SK-N-SH (cell line): ENCODE results near the gene MAMDC4. TPM values are rescaled to one million over a fixed set of nuclear protein-coding genes. Genes with fewer than 3 reads are reported as not detected.

Experiments used
- CTCF ChIA-PET: fragments of 300-600, 350-600 bp; formaldehyde crosslinking; extraction: SDS; loops from one replicate; lab custom pipeline; 2021; lab: Yijun Ruan, JAX
- POLR2A ChIA-PET: fragments of 350-600 bp; sonication (Branson Sonifier 250); formaldehyde crosslinking; extraction: SDS; loops from one replicate; lab custom pipeline; 2020; ENCODE audit warnings: antibody characterized with exemption, inconsistent platforms; lab: Yijun Ruan, JAX
- DNase-seq: peaks from one replicate; pipeline ENCODE4 v3.0.0; 2012
- H2AFZ ChIP-seq: fragments of 200-600 bp; sonication (generic); 2 replicates; pipeline ENCODE4 v1.8.1; 2016; ENCODE audit warnings: antibody characterized with exemption, mild to moderate bottlenecking, low read depth
- H3F3A ChIP-seq: fragments of 200-600 bp; sonication (generic); replicated peaks from 2 replicates; pipeline ENCODE3; 2016; ENCODE audit warnings: antibody characterized with exemption, mild to moderate bottlenecking; ENCODE audit not compliant: insufficient read depth
- H3K27ac ChIP-seq, 2 experiments: fragments of 200-500 bp in 1 of 2; fragments of 200-600 bp in 1 of 2; sonication (Bioruptor generic) in 1 of 2; sonication (generic), shearing (Covaris generic) in 1 of 2; 2 replicates each; pipeline versions ENCODE4 v1.5.1 to v1.6.1; 2014 to 2016; ENCODE audit warnings: low read depth in 2 of 2, inconsistent platforms in 1 of 2, low read length in 1 of 2, mild to moderate bottlenecking in 1 of 2, mixed read lengths in 1 of 2
- H3K27me3 ChIP-seq: fragments of 200-600 bp; sonication (generic), shearing (Covaris generic); 2 replicates; pipeline ENCODE4 v1.6.1; 2016; ENCODE audit warnings: mixed run types; ENCODE audit not compliant: insufficient read depth
- H3K36me3 ChIP-seq, 2 experiments: fragments of 200-500 bp in 1 of 2; fragments of 200-600 bp in 1 of 2; sonication (Bioruptor generic) in 1 of 2; sonication (generic) in 1 of 2; replicated peaks in 1 of 2; 2 replicates each; pipeline versions ENCODE3 to v1.5.1; 2014 to 2016; ENCODE audit warnings: low read length in 1 of 2, mild to moderate bottlenecking in 1 of 2; ENCODE audit not compliant: insufficient read depth in 2 of 2, control insufficient read depth in 1 of 2
- H3K4me1 ChIP-seq, 2 experiments: fragments of 200-500 bp in 1 of 2; fragments of 200-600 bp in 1 of 2; sonication (Bioruptor generic) in 1 of 2; sonication (generic), shearing (Covaris generic) in 1 of 2; 2 replicates each; pipeline versions ENCODE4 v1.5.1 to v1.6.1; 2014 to 2016; ENCODE audit warnings: low read depth in 1 of 2, low read length in 1 of 2, mixed run types in 1 of 2; ENCODE audit not compliant: insufficient read depth in 2 of 2, control insufficient read depth in 1 of 2
- H3K4me2 ChIP-seq: fragments of 200-600 bp; sonication (generic), shearing (Covaris generic); 2 replicates; pipeline ENCODE4 v1.6.1; 2017; ENCODE audit warnings: mixed run types
- H3K4me3 ChIP-seq, 2 experiments: fragments of 200-500 bp in 1 of 2; fragments of 200-600 bp in 1 of 2; sonication (Bioruptor generic) in 1 of 2; sonication (generic), shearing (Covaris generic) in 1 of 2; 2 replicates each; pipeline versions ENCODE4 v1.5.1 to v1.8.1; 2014 to 2016; ENCODE audit warnings: low read depth in 2 of 2, inconsistent platforms in 1 of 2, low read length in 1 of 2, mild to moderate bottlenecking in 1 of 2, mixed read lengths in 1 of 2, moderate library complexity in 1 of 2
- H3K79me2 ChIP-seq: fragments of 200-600 bp; sonication (generic); 2 replicates; pipeline ENCODE4 v1.8.1; 2017; ENCODE audit warnings: mild to moderate bottlenecking; ENCODE audit not compliant: insufficient read depth
- H3K9ac ChIP-seq: fragments of 200-600 bp; sonication (generic); 2 replicates; pipeline ENCODE4 v1.6.1; 2017; ENCODE audit warnings: mixed run types
- H3K9me2 ChIP-seq: fragments of 200-600 bp; sonication (generic); 2 replicates; pipeline ENCODE4 v1.6.1; 2017; ENCODE audit warnings: mixed run types
- H3K9me3 ChIP-seq: fragments of 200-600 bp; sonication (generic); 2 replicates; pipeline ENCODE4 v1.6.1; 2017; ENCODE audit warnings: mixed run types, mild to moderate bottlenecking, moderate library complexity
- H4K20me1 ChIP-seq: fragments of 200-600 bp; sonication (generic); 2 replicates; pipeline ENCODE4 v1.6.1; 2017; ENCODE audit warnings: mild to moderate bottlenecking, mixed run types; ENCODE audit not compliant: insufficient read depth
- CTCF ChIP-seq: fragments of 200-600 bp; sonication (generic); IDR thresholded peaks from 2 replicates; pipeline ENCODE4 v1.6.1; 2017; ENCODE audit warnings: antibody characterized with exemption, mild to moderate bottlenecking, moderate library complexity
- FOXJ3 ChIP-seq: sonication (generic); formaldehyde crosslinking; IDR thresholded peaks from 2 replicates; pipeline ENCODE4 v1.5.1; 2020; ENCODE audit warnings: mild to moderate bottlenecking, missing genetic modification reagents
- GABPA ChIP-seq: IDR thresholded peaks from 2 replicates; pipeline ENCODE4 v1.4.0; 2012; ENCODE audit warnings: low read depth, mild to moderate bottlenecking
- MXI1 ChIP-seq: IDR thresholded peaks from 2 replicates; pipeline ENCODE4 v1.6.1; 2012; ENCODE audit warnings: mild to moderate bottlenecking, low read depth, low read length, improper control_type of control experiment
- POLR2AphosphoS5 ChIP-seq: IDR thresholded peaks from 2 replicates; pipeline ENCODE4 v1.6.1; 2012; ENCODE audit warnings: low read depth, low read length
- SIN3A ChIP-seq: IDR thresholded peaks from 2 replicates; pipeline ENCODE4 v1.6.1; 2012; ENCODE audit warnings: low read depth, mild to moderate bottlenecking, low read length, moderate library complexity, borderline replicate concordance
- SMC3 ChIP-seq: IDR thresholded peaks from 2 replicates; pipeline ENCODE4 v1.6.1; 2012; ENCODE audit warnings: low read depth, low read length, improper control_type of control experiment
- YY1 ChIP-seq: IDR thresholded peaks from 2 replicates; pipeline ENCODE4 v1.4.0; 2012; ENCODE audit warnings: low read depth, mild to moderate bottlenecking
- ZBTB33 ChIP-seq: IDR thresholded peaks from 2 replicates; pipeline ENCODE4 v1.4.0; 2012; ENCODE audit warnings: low read depth, borderline replicate concordance
- WGBS: methylation state at CpG from one replicate; pipeline ENCODE4 v1.1.6; 2017; ENCODE audit warnings: low lambda C conversion rate; 5-methylcytosine and 5-hydroxymethylcytosine counted together
- polyA plus RNA-seq, 3 experiments: library from polyadenylated mRNA; depleted of rRNA; stranded (reverse); fragments of >200 nt; gene quantifications; 2 replicates each; pipeline ENCODE4 v1.2.3, GENCODE V29; 2012
- TF ChIP-seq, protein P1 (sequence below): IDR thresholded peaks from 2 replicates; pipeline ENCODE4; 2012

MAMDC4 gene
- polyA plus RNA-seq, 1 of the 3 experiments (the other 2 are of a cell fraction) = 4.2 TPM

- ChIA-PET POLR2A (no interaction called here), CTCF (interaction anchor here (1.2 to 2.2 kb wide), 2 partner anchors 10 to 176 kb away, joined by 3 to 9 read pairs; partner anchors contain the start of gene AJM1)
- H3K9ac ChIP-seq = no peak overlapping the region
- no peaks in the 10 kb centered on the region for H3F3A ChIP-seq
- H3K36me3 ChIP-seq = peaks cover 0 to 8% of the 10 kb centered on the region in 2 experiments
- no peak overlapping the region for H2AFZ ChIP-seq
- H4K20me1 ChIP-seq = no peaks in the 10 kb centered on the region; the same call in 1 of the 2 replicates
- no peak overlapping the region; a peak in 1 of 4 replicates for H3K27ac ChIP-seq
- no peaks in the 10 kb centered on the region for H3K9me2 ChIP-seq
- WGBS = 91% methylated on average over 10 of the region's 29 CpGs
- peaks cover 4 to 13% of the 10 kb centered on the region in 2 experiments; a peak in 2 of 4 replicates for H3K4me1 ChIP-seq
- no peaks in the 10 kb centered on the region for H3K27me3 ChIP-seq
- H3K79me2 ChIP-seq = peaks cover 16% of the 10 kb centered on the region; the same call in 1 of the 2 replicates
- no peaks in the 10 kb centered on the region for H3K9me3 ChIP-seq
- TF ChIP-seq GABPA (no peak), POLR2AphosphoS5 (no peak), CTCF (no peak), FOXJ3 (no peak), MXI1 (no peak), SIN3A (no peak), YY1 (no peak), SMC3 (no peak), ZBTB33 (no peak)
- TF ChIP-seq, protein P1, sequence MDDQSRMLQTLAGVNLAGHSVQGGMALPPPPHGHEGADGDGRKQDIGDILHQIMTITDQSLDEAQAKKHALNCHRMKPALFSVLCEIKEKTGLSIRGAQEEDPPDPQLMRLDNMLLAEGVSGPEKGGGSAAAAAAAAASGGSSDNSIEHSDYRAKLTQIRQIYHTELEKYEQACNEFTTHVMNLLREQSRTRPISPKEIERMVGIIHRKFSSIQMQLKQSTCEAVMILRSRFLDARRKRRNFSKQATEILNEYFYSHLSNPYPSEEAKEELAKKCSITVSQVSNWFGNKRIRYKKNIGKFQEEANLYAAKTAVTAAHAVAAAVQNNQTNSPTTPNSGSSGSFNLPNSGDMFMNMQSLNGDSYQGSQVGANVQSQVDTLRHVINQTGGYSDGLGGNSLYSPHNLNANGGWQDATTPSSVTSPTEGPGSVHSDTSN = no peak
- H3K4me3 ChIP-seq = no peak overlapping the region
- no peak for DNase-seq
- H3K4me2 ChIP-seq = no peak overlapping the region
Observed at GRCh38 chr9:136852664-136853595, 784 bp downstream of the MAMDC4 start.
